Stimulated activated CD8-positive, alpha-beta memory T cell treated with anti-CD3 and anti-CD28 coated beads, Interleukin-15, amount 100 ng/mL, for 24 hours (primary cell): ENCODE measurements around the gene BCKDHA.
A peak's percentile ranks its signal among the peaks of the same experiment; 100 is the strongest.
"Not testable (repeated sequence)": the region's sequence is repeated elsewhere in the genome, so short reads cannot be mapped to it uniquely, and the experiment has no call there.

Experiments used
- DNase-seq: peaks from one replicate; pipeline ENCODE4 v3.0.0-alpha.2; 2020; ENCODE audit warnings: low read depth

Gene BCKDHA

DNA sequence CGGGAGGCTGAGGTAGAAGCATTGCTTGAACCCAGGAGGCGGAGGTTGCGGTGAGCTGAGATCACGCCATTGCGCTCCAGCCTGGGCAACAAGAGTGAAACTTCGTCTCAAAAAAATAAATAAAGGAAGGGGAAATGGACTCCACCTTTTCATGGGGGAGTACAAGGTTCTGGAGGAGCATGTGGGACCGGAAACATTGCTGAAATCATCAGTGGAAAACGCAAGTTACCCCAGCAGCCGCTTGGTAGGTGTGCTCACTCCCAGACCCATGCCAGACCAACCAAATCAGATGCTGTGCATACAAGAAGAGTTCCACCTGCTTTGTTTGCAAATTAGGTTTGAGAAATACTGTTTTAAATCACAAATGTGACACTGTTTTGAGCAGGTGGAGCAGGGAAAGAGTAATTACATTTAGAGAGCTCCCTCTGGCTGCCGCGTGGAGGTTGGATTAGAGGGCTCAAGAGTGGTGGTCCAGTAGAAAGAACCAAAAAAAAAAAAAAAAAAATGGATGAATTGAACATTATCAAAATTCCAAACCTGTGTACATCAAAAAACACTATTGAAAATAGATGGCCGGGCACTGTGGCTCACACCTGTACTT is 50.2 kb downstream of the BCKDHA start:
- DNase-seq = no peak

DNA sequence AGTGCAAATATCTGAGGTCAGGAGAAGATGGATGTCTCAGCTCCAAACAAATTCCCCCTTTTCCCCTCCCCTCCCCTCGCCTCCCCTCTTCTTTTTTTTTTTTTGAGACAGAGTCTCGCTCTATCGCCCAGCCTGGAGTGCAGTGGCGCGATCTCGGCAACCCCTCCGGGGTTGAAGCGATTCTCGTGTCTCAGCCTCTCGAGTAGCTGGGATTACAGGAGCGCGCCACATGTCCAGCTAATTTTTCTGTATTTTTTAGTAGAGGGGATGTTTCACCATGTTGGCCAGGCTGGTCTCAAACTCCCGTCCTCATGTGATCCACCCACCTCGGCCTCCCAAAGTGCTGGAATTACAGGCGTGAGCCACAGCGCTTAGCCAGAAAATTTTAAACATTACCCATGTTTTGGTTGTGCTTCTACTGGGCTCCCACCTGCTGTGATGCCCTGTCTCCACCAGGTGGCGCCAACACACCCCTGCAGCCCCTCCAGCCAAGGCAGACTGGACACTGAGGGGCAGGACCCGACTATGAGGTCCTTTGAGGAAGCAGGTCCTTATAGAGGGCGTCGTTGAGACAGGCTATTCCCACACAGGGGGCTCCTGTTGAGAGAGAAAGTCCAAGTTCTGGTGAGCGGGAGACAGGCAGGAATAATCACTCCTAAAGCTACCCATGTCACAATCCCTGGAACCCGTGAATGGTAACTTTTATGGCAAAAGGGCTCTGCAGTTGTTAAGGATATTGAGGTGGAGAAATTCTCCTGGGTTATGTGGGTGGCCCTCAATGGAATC is 51.7 kb downstream of the BCKDHA start:
- DNase-seq = peak; percentile 57

DNA sequence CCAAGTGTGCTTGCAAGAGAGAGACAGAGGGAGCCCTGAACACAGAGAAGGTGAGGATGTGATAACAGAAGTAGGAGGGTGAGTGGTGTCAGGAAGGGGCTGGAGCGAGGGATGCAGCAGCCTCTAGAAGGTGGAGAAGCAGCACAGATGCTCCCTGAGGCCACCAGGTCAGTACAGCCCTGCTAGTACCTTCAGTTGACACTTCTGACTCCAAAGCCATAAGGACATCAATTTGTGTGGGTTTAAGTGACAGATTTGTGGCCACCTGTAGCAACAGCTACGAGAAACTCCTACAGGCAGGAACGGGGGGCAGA is 52.2 kb downstream of the BCKDHA start:
- no peak for DNase-seq

GRCh38 chr19:41452584-41453275 is 55.1 kb downstream of the BCKDHA start:
- DNase-seq = no peak

DNA sequence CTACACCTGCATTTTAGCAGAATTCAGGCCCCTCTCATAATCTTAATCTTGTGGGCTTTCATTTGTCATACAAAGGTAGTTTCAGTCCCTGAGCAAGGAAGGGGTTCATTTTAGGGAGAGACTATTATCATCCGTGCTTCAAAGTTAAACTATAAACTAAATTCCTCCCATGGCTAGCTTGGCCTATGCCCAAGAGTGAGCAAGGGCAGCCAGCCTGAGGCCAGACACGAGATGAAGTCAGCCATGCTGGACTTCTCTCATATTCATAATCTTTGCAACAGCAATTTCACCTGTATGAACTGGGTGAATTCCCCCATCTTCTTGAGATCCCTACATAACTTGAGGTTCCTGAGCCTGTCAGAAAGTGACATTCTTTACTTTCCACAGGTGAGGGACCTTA is 58.3 kb downstream of the BCKDHA start:
- DNase-seq = no peak

DNA sequence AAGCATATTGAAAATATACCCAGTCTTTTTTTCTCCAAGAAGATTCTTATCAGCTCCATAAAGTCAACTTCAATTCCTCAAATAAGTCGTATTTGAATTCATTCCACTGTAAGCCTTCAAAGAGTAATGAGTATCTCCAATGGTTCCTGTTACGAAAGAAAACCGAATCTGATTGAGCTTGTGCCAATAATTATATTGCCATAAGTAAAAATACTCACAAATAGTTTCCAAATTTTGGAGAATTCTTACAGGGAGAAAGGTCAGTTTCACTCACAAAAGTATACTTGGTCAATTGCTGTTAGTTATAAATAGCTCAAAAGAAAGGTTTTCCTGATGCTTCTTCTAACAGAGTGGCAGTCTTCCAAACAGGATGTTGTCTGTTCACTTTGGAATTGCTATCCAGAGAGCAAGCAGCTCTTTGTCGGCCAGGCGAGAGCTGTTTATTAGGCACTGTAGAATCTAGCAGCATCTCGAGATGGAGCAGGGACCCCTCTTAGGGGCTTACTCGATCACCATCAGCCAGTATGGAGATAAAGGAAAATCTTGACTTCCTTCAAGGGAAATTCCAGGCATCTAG is 58.8 kb downstream of the BCKDHA start:
- no peak for DNase-seq

- DNase-seq = no peak
These were observed 59.6 kb downstream of the BCKDHA start for GRCh38 chr19:41457241-41457640.

DNA sequence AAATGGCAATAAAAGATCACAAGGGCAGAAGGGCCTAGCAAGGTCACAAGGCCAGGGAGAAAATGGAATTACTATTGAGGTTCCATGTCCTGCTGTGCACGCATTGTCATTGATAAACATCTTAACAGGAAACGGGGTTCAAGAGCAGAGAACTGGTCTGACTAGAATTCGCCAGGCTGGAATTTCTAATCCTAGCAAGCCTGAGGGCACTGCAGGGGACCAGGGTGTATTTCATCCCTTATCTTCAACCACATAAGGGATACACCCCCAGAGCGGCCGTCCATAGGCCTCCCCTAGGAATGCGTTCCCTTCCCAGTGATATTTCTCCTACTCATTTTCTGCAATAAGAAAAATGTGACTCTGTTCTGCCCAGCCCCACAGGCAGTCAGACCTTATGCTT is 64.9 kb downstream of the BCKDHA start:
- DNase-seq = no peak

DNA sequence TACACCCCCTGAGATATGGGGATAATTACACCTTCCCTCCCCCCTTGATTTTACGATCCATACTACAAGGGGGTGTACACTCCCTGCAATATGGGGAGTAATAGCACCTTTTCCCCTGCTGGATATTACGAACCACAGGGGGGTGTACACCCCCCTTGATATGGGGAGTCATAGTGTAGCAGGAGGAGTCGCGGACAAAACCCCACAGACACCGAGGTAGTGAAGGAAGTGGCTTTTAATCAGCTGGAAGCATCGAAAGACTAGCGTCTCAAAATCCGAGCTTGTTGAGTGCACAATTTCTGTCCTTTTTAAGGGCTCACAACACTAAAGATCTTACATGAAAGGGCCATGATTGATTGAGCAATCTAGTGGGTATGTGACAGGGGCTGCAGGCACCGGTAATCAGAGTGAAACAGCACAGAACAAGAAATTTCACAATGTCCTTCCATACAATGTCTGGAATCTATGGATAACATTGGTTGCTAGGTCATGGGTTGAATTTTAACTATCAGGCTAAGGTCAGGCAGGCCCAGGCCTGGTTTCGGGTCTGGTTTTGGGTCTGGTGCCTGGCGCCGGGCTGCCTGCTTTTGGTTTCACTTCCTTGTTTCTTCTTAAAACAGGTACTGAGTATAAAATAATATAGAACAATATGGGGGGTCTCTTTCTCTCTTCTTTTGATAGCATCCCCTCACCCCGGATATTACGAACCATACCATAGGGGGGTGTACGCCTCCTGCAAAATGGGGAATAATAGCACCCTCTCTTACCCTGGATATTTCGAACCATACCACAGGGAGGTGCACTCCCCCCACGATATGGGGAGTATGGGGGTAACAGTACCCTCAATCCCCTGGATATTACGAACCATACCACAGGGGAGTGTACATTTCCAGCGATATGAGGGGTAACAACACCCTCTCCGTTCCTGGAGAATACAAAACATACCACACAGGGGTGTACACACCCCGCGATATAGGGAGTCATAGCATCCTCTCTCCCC is 65.9 kb downstream of the BCKDHA start:
- DNase-seq = not testable (repeated sequence)
